Activated CD8-positive, alpha-beta memory T cell treated with anti-CD3 and anti-CD28 coated beads for 24 hours (primary cell): Measurements from ENCODE around the gene NAXD.
A peak's percentile ranks its signal among the peaks of the same experiment; 100 is the strongest.
"Not testable (repeated sequence)": the region's sequence is repeated elsewhere in the genome, so short reads cannot be mapped to it uniquely, and the experiment has no call there.

Experiments used
- DNase-seq: peaks from one replicate; pipeline ENCODE4 v3.0.0-alpha.2; 2020

NAXD gene

DNA sequence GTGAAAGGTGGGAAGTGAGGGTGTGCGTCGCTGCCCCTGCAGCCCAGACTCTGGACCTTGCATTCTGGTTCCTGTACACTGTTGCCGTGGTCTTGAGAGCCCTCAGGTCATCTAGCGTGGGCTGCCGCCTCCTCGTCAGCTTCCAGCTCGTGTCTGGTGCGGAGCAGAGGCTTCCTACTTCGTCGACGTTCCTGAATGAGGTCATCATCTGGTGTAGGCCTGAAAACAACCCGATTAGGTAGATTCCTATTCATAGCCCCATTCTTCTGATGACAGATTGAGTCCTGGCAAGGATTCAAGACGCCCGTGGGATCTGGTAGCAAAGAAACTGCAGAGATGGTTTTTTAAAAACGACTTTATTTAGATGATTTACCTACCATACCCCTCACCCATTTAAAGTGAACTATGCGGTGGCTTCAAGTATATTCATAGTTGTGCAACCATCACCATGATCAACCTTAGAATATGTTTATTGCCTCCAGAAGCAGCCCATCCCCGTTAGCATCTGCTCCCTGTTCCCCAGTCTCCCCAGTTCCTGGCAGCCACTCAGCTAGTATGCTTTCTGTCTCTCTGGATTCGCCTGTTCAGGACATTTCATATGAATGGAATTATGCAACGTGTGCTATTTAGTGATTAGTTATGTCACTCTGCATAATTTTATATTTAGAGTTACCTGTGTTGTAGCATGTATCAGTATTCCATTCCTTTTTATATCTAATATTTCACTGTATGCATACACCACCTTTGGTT, 13.8 kb downstream of the NAXD start:
- no peak for DNase-seq

DNA sequence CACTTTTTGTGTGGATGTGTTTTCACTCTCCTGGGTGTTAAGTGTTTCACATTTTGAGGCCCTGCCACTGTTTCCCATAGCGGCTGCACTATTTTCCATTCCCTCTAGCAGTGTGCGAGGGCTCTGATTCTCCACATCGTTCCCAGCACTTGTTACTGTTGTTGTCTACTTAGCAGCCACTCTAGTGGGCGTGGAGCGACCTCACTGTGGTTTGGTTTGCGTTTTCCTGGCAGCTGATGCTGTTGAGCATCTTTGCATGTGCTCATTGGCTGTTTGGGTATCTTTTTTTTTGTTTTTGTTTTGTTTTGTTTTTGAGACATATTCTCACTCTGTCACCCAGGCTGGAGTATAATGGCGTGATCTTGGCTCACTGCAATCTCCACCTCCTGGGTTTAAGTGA, 14.4 kb downstream of the NAXD start:
- DNase-seq = no peak

DNA sequence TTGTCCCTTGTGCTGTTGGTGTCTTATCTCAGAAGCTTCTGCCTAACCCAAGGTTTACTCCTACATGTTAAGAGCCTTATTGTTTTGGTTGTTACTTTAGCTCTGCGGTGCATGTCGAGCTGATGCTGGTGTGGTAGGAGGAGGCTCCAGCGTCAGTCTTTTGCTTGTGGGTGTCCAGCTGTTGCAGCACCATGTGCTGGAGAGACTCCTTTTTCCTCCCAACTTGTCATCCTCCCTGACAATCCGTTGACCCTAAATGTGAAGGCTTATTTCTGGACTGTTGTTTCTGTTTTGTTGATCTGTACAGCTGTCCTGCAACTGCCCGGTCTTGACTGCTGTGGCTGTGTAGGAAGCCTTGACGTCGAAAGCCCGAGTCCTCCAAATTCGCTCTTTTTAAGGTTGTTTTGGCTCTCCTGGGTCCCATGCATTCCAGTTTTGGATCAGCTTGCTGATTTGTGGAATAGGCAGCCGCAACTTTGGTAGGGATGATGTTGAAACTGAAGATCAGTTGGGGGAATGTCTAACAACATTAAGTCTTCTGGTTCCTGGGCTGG, 15.3 kb downstream of the NAXD start:
- no peak for DNase-seq

- DNase-seq = not testable (repeated sequence)
These were observed 16.9 kb downstream of the NAXD start for GRCh38 chr13:110632255-110632654.

DNA sequence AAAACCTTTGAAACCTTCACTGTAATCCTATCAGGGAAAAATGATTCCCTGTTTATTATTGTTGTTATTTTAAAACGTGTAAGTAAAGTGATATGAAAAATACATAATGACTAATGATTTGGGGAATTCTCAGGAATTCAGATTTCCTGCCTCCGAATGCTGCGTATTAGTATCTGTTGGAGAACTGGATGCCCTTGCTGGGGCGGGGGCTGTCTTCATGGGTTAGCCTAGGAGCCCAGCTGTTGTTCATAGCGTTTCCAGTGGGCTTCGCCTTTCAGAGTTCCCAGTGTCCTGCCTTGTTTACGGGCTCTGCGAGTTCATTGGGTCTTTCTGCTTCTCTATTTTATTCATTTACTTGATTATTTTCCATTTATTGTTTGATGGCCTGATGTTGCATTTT, 18.4 kb downstream of the NAXD start:
- no peak for DNase-seq

DNA sequence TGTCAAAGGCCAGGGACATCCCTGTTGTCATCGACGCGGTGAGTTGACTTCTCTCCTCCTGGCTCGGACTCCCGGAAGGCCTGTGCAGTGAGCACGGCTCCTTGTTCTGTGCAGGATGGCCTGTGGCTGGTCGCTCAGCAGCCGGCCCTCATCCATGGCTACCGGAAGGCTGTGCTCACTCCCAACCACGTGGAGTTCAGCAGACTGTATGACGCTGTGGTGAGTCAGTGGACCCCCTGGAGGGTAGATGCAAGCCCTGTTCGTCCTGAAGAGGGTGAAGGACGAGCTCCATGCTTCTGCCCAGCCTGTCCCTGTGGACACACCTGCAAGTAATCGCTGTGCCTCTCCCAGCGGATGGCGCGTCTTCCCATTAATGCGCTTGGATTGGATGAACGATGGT, 19.2 kb downstream of the NAXD start:
- no peak for DNase-seq

DNA sequence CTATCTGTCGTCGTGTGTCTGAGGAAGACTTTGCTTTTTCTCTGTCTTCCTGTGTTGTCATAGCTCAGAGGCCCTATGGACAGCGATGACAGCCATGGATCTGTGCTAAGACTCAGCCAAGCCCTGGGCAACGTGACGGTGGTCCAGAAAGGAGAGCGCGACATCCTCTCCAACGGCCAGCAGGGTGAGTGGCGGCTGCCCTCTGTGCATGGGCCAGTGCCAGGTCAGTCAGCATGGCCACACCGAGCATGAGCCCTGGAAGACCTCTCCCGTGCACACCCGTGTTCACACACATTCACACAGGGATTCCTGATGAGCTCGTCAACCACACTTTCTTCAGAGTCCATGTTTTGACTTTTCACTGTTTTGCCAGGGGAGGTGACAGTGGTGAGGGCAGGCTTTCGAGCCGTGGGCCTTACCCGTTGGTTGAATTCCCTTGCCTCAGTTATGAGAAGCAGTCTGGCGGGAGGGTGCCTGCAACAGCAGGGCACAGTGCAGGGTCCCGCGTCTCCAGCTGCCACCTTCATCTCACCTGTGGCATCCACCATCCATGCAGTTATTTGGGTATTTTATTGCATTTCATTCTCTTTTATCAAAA, 20.2 kb downstream of the NAXD start:
- no peak for DNase-seq

DNA sequence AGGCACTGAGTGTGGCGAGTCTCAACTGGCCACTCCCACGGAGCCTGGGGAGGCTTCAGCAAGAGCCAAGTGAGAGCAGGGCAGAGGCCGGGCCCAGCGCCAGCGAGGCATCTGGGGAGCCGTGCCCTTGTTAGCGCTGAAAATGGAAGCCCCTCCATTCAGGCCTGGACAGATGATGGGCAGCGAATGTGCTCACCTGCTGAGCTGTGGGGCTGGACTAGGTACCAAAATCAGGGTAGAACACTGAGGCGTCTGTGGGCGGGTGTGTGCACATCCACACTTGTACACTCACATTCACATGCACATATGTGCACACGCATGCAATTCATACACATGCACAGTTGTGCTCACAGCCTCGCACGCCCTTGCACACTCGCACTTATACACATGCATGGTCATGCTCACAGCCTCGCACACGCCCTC, 20.7 kb downstream of the NAXD start:
- no peak for DNase-seq

GRCh38 chr13:110636701-110637201, 21.4 kb downstream of the NAXD start:
- DNase-seq = no peak

DNA sequence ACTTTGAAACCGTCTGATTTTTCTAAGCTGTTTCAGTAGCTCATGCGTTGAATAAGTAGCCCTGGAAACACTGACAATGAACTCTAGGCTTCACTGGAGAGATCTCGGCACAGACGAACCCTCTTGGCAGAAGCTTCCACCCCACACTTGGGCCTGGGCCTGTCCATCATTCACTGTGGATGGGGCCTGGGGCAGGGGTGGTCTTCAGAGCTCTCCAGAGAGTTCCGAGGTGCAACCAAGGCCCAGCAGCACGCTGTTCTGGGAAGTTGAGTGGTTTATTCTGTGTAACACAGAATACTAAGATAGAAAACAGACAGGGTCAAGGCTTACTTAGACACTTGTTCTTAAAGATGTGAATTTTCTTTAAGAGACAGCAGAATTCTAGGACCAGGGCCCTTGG, 21.9 kb downstream of the NAXD start:
- no peak for DNase-seq

- no peak for DNase-seq
These were observed 22.4 kb downstream of the NAXD start for GRCh38 chr13:110637747-110638146.

- no peak for DNase-seq
These were observed 22.9 kb downstream of the NAXD start for GRCh38 chr13:110638257-110638656.

GRCh38 chr13:110638814-110639806, 23.8 kb downstream of the NAXD start:
- no peak for DNase-seq

- DNase-seq = no peak
These were observed 24.6 kb downstream of the NAXD start for GRCh38 chr13:110639935-110640334.

DNA sequence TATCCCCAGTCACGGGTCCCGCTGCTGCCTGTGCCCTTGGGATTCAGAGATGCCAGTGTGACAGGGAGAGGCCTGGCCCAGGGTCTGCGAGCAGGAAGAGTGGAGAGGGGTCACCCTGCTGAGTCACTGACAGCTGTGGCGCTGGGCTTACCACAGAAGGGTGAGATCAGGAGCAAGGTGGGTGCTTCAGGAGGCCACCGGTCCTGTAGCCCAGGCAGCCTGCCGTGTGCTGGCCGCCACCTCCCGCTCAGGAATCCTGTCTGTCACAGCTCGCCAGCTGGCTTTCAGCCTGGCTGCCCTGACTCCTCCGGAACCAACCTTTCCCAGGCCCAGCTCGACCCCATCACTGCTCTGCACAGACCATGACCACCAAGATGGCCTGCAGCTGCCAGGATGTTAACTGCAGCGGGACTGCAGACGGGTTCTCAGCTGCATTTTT, 25.3 kb downstream of the NAXD start:
- no peak for DNase-seq

DNA sequence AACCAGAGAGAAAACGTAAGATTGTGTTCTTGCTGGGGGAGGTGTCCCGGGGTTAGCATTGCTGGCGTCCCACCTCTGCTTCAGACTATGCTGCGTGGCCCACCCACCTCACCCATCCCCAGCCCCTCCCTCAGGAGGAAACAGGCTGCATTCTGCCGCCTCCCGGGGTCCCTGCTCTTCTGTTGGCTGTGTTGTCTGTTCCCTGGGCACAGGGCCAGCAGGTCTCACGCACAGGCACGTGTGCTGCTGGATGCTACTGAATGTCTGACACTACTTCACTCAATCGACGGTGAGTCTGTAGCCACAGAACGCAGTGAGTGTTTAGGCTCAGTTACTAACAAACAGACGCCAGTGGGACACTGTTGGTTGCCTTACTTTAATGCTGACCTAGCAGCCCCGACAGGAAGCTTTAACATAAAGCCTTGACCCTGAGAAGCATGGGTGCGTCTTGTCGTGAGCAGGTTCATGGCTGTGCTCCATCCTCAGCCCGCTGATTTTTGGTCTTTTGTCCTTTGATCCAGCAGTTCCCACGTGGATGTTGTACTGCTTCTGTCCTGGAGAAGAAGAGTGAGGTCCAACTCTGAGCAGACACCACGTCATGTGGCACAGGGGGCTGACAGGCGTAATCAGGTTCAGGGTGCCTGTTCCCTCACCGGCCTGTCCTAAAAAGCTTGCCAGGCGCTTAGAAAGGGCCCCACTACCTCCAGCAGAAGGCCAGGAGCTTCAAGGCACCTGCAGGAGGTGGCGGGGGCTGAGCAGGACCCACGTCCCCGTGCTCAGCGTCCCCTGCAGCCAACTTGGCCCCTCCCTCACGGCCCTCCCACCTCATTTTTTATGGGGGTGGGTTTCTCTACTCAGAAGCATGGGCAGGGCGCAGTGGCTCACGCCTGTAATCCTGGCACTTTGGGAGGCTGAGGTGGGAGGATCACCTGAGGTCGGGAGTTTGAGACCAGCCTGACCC, 26.0 kb downstream of the NAXD start:
- no peak for DNase-seq

GRCh38 chr13:110642291-110642981, 27.1 kb downstream of the NAXD start:
- DNase-seq = no peak

GRCh38 chr13:110643324-110643723, 28.0 kb downstream of the NAXD start:
- no peak for DNase-seq

DNA sequence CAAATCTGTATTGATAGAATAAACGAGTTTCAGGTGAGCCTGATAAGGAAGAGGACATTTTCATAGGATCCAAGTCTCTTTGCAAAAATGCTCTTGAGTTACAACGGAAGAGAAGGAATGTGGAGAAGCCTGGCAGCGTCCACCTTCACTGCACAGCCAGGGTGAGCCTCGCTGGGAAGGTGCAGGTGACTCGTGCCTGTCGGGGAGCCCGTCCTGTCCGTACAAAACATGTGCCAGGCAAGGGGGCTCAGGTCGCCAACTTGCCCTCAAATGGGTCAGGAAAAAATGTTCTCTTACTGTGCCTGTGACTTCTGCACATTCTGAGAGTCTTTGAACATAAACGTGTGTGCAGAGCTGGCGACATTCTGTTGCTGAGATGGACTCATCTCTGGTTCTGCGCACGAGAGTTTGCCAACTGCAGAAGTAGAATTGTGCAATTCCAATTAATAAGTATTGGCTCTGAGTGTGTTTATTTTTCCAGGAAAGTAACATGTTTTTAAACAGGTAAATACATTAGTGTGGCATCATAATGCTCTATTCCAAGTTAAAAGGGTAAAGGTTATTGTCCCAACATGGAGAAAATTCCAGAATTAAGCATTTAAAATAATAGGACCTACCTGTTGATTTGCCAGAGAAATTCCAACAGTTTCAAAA, 28.6 kb downstream of the NAXD start:
- DNase-seq = no peak

DNA sequence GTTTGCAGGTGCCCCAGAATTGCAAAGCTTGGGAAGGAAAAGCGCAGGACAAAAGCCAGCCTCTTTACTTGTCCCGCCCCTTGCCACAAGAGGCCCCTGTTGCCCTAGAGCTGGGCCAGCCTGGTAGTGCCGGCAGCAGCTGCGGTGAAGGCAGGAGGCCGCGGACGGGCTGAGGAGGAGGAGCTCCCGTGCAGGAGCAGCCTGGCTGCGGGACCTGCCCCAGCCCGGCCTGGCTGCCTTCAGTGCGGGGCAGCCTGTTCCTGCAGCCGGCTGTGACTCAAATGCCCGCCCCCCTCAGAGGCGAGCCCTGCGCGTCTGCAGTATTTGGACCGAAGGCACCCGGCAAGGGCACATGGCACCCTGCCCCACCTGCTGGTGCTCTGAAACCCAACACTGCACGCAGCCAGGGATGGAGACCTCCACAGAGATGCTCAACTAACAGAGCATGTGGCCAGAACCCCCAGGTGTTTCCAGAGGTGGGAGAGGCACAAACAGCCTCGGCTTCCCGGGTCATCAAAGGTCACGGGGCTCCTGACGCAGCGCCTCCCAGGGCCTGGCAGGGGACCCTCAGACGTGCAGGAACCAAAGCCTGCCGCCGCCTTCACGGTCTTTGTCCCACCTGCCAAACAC, 29.7 kb downstream of the NAXD start:
- peak; percentile 67 for DNase-seq
